Measurements from ENCODE around the gene WDR72. TPM values are rescaled to one million over a fixed set of nuclear protein-coding genes. Genes with fewer than 3 reads are reported as not detected.

The WDR72 gene
- total RNA-seq, 6 donors from 2014 or later, result 0.30 to 7.0 (median 2.5) TPM

DNA sequence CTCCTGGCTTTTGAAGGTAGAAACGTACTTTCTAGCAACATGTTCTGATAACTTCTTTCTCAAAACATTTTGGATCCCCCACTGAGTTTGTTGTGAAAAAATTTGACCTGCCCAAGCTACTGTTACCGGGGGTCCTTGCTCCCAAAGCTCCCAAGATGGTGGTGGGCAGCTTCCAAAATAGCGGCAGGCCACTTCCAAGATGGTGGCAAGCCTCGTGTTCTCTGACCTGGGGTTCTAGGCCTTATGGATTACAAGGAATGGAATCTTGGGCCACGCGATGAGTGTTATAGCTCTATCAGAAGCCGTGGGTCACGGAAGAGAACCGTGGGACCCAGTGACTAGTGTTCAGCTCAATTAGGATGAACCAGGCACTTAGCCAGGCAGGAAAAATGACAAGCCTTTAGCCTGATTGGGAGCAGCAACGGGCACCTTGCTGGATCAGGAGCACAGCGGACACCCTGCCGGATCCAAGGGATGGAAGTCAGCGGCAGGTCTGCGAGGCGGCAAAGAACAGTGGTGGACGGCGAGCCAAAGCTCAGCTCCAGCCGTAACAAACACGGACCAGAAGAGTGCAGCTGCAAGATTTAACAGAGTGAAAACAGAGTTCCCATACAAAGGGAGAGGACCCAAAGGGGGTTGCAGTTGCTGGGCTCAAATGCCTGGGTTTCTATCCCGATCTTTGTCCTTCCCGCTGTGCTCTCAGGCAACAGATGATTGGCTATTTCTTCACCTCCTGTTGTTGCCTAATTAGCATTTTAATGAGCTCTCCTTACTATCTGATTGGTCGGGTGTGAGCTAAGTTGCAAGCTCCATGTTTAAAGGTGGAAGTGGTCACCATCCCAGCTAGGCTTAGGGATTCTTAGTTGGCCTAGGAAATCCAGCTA is 133.3 kb downstream of the WDR72 start:
- no peak overlapping the region for H3K27ac ChIP-seq
- ATAC-seq (ENCODE audit: low FRiP score in 2 of 2) (no peak), DNase-seq (peak in 1 of 2 donors; percentile 43)
- WGBS, 2 donors, result 87 to 91% methylated on average over 22 of the region's 22 CpGs
- TF ChIP-seq, protein P1, sequence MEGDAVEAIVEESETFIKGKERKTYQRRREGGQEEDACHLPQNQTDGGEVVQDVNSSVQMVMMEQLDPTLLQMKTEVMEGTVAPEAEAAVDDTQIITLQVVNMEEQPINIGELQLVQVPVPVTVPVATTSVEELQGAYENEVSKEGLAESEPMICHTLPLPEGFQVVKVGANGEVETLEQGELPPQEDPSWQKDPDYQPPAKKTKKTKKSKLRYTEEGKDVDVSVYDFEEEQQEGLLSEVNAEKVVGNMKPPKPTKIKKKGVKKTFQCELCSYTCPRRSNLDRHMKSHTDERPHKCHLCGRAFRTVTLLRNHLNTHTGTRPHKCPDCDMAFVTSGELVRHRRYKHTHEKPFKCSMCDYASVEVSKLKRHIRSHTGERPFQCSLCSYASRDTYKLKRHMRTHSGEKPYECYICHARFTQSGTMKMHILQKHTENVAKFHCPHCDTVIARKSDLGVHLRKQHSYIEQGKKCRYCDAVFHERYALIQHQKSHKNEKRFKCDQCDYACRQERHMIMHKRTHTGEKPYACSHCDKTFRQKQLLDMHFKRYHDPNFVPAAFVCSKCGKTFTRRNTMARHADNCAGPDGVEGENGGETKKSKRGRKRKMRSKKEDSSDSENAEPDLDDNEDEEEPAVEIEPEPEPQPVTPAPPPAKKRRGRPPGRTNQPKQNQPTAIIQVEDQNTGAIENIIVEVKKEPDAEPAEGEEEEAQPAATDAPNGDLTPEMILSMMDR (IDR thresholded peaks at IDR 0.05), result no peak
- TF ChIP-seq POLR2A (IDR thresholded peaks at IDR 0.05), result no peak
- no peak for TF ChIP-seq EP300 (IDR thresholded peaks at IDR 0.05)
- TF ChIP-seq POLR2AphosphoS5 (IDR thresholded peaks at IDR 0.05), result no peak
- no peak overlapping the region for H3K4me3 ChIP-seq
- no peaks in the 10 kb centered on the region for H3K36me3 ChIP-seq
- H3K9me3 ChIP-seq, result no peaks in the 10 kb centered on the region
- no peaks in the 10 kb centered on the region for H3K27me3 ChIP-seq
- no peaks in the 10 kb centered on the region for H3K4me1 ChIP-seq

DNA sequence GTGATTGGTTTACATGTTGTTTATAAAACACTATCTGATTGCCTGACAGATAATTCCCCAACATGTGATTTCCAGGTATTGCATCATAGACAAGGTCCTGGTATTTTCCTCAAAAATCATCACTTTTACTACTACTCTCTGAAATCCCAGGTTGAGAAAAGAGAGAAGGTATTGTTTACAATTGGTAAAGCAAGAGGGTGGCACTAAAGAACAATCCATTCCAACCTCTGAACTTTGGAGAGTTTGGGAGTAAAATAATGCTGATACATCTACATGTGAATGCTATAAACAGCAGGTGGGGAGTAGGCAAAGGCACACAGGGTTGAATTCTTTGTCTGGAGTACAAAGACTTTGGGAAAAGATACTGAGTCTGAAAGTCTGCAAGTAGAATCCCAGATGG is 134.2 kb downstream of the WDR72 start:
- Histone ChIP-seq H3K36me3 (no peaks in the 10 kb centered on the region), H3K9me3 (no peaks in the 10 kb centered on the region), H3K27ac (no peak overlapping the region), H3K4me3 (no peak overlapping the region), H3K4me1 (no peaks in the 10 kb centered on the region), H3K27me3 (no peaks in the 10 kb centered on the region)
- TF ChIP-seq, protein P1 (IDR thresholded peaks at IDR 0.05), result no peak
- no peak for TF ChIP-seq POLR2AphosphoS5 (IDR thresholded peaks at IDR 0.05)
- no peak for TF ChIP-seq EP300 (IDR thresholded peaks at IDR 0.05)
- TF ChIP-seq POLR2A (IDR thresholded peaks at IDR 0.05), result no peak
- DNase-seq (no peak), ATAC-seq (ENCODE audit: low FRiP score in 2 of 2) (no peak)

DNA sequence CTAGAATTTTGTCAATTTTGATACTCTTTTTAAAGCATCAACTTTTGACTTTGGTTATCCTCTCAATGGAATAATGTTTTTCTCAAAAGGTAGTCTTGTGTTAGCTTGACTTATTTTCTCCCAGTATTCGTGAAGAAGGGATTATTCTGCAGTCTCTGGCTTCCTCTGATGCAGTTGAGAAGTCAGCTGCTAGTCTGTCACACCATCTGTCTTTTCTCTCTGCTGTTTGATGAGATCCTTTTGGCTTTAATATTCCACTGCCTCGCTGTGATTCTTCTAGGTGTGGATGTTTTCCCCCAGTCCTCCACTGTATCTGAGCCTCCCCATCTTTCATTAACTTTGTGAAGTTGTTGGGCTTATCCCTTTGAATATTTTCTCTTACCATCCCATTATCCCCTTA is 141.0 kb downstream of the WDR72 start:
- TF ChIP-seq, protein P1 (IDR thresholded peaks at IDR 0.05), result no peak
- TF ChIP-seq POLR2AphosphoS5 (IDR thresholded peaks at IDR 0.05), result no peak
- TF ChIP-seq POLR2A (IDR thresholded peaks at IDR 0.05), result no peak
- TF ChIP-seq EP300 (IDR thresholded peaks at IDR 0.05), result no peak
- H3K27ac ChIP-seq, result no peak overlapping the region
- H3K9me3 ChIP-seq, result no peaks in the 10 kb centered on the region
- ATAC-seq (ENCODE audit: low FRiP score in 2 of 2) (no peak), DNase-seq (no peak)
- WGBS, 2 donors, result 32 to 63% methylated on average over 2 of the region's 2 CpGs
- no peaks in the 10 kb centered on the region for H3K4me1 ChIP-seq
- no peaks in the 10 kb centered on the region for H3K36me3 ChIP-seq
- no peaks in the 10 kb centered on the region for H3K27me3 ChIP-seq
- no peak overlapping the region for H3K4me3 ChIP-seq

DNA sequence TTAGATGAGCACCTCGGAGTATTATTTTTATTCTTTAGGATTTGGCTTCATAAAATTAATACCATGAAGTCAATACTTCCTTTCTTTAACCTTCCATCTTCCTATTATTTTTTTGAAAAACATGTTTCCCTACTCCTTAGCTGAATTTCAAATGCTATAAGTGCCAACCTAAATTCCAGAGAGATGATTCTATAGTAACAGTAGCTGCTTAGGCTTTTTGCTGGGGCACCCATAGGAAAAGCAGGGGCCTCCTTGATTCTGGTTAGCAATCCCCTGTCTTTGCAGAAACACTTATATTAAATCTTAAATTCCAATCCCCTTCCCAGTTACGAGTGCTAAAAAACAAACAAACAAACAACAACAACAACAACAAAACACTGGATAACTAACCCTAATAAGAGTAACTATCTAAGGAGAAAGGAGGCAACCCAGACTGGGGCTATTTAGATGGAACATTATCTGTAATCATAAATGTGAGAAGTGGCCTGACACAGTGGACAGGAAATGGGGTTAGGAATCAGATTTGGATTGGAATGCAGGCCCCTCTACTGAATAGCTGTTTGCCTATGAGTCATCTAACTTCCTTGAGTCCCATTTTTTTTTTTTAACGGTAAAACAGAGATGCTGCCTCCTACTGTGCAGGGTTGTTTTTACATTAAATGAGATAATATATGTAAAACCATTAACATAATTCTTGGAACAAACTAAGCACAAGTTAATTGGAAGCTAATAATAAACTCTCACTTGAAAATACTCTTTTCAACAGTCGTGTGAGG is 148.1 kb downstream of the WDR72 start:
- Histone ChIP-seq H3K4me3 (no peak overlapping the region), H3K27ac (no peak overlapping the region), H3K27me3 (no peaks in the 10 kb centered on the region), H3K4me1 (no peaks in the 10 kb centered on the region), H3K36me3 (no peaks in the 10 kb centered on the region), H3K9me3 (no peaks in the 10 kb centered on the region)
- DNase-seq, result no peak
- no peak for ATAC-seq (ENCODE audit: low FRiP score in 2 of 2)
- TF ChIP-seq, protein P1 (IDR thresholded peaks at IDR 0.05), result no peak
- TF ChIP-seq EP300 (IDR thresholded peaks at IDR 0.05), result no peak
- no peak for TF ChIP-seq POLR2A (IDR thresholded peaks at IDR 0.05)
- no peak for TF ChIP-seq POLR2AphosphoS5 (IDR thresholded peaks at IDR 0.05)
- WGBS, 2 donors, result 65 to 74% methylated on average over 4 of the region's 4 CpGs
